ENCODE measurements around the gene SYT9. TPM values are rescaled to one million over a fixed set of nuclear protein-coding genes. Genes with fewer than 3 reads are reported as not detected.

Gene SYT9
- total RNA-seq, 1 donor from 2014 or later, result 0.16 TPM

DNA sequence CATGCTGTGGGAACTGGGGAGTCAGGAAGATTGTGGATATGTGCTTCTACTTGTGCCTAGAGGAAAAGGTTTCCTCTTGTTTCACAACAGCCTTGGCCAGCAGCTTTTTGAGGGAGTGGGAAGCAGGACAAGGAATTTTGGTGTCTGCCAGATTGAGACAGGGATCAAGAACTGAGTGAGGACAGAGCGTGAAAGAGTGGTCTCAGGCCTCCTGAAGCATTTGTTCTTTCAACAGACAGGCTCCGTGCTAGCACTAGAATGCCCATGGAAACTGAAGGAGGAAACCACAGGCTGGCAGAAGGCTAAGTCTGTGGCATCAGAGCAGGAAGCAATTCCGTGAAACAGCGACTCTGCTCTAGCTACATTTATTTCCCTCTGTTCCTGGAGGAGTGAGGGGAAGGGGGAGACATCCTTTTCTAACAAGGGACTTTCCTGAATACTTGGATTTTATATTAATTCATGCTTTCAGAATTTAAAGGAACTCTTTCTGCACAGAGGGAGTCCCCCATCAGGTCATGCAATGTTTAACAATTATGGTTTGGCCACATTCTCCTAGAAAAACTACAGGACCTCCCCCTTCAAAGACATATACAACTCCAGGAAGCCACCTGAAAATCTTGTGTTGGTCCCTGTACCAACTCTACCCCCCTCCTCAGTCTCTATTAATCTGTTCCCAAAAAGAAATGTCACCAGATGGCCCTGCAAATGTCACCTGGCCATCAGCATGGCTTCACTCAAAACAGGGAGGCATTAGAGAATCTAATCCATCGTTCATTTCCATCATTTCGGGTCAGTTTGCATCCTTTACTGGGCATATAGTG lies 96.1 kb downstream of the SYT9 start:
- Histone ChIP-seq H3K27ac (ENCODE audit: low read depth, low read length) (no peak overlapping the region), H3K36me3 (ENCODE audit: insufficient read depth, low read length) (no peaks in the 10 kb centered on the region), H3K79me2 (ENCODE audit: insufficient read depth, low read length) (no peaks in the 10 kb centered on the region), H3K4me3 (ENCODE audit: insufficient read depth, low read depth, low read length) (no peak overlapping the region), H3K4me1 (ENCODE audit: insufficient read depth, low read length) (no peaks in the 10 kb centered on the region), H3K4me2 (ENCODE audit: low read length) (no peak overlapping the region), H3K9me3 (ENCODE audit: insufficient read depth, low read depth, low read length) (no peaks in the 10 kb centered on the region), H2AFZ (ENCODE audit: low read depth, low read length) (no peak overlapping the region), H4K20me1 (ENCODE audit: insufficient read depth, low read length) (no peaks in the 10 kb centered on the region), H3K27me3 (ENCODE audit: insufficient read depth, low read length) (no peaks in the 10 kb centered on the region), H3K9ac (ENCODE audit: low read length) (no peak overlapping the region)
- DNase-seq (ENCODE audit: low read depth) (no peak), FAIRE-seq (no peak)
- no peaks in the 10 kb centered on the region for H3K9me3 Mint-ChIP-seq (ENCODE audit: unreplicated experiment)
- peaks cover 1% of the 10 kb centered on the region for H3K27me3 Mint-ChIP-seq (ENCODE audit: low read depth, unreplicated experiment)
- peaks cover 4% of the 10 kb centered on the region for H3K4me1 Mint-ChIP-seq (ENCODE audit: low read depth, unreplicated experiment)
- H3K27ac Mint-ChIP-seq (ENCODE audit: unreplicated experiment), result no peak overlapping the region
- no peaks in the 10 kb centered on the region for H3K36me3 Mint-ChIP-seq (ENCODE audit: low read depth, unreplicated experiment)
- no peak overlapping the region for H3K4me3 Mint-ChIP-seq (ENCODE audit: unreplicated experiment)
- TF ChIP-seq EZH2 (IDR thresholded peaks at IDR 0.05; ENCODE audit: insufficient read depth, low read length) (no peak), CTCF (IDR thresholded peaks at IDR 0.05; ENCODE audit: insufficient read depth, low read depth, low read length) (no peak)

DNA sequence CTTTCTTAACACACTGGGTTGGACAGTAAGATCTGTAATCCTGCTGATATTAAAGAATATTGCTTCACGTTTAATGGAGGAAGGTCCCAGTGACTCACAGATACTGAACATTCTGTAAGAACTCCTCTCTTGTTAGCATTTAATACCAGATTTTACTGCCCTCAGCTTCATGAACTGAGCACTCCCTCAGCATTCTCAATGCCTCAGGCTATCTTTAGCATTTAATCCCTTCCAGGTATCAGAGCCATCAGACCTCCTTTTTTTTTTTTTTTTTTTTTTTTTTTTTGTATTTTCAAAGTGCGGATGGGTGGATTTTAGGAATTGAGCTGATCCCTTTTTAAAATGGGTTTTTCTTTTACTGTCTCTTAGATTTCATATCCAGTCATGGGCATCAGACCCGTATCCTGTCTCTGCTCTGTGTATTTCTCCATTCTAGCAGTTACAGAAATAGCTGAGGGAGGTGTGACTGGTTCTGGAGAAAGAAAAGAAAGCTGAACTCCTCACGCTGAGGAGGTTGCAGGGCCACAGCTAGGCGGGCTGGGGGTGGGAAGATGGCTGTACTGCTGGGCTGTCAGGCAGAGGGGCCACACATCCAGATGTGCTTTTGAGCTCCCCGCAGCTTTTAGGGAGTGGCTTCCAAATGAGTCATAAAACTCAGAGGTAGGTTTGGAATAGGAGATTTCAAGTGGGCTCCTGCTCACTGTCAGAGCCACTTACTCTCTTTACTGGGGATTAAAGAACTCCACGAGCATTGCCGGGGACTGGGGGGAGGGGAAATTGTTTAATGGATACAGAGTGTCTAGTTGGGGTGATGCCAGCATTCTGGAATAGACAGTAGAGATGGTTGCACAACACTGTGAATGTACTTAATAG lies 97.0 kb downstream of the SYT9 start:
- Mint-ChIP-seq H3K27me3 (ENCODE audit: low read depth, unreplicated experiment) (peaks cover 1% of the 10 kb centered on the region), H3K4me1 (ENCODE audit: low read depth, unreplicated experiment) (peaks cover 4% of the 10 kb centered on the region), H3K4me3 (ENCODE audit: unreplicated experiment) (no peak overlapping the region), H3K9me3 (ENCODE audit: unreplicated experiment) (no peaks in the 10 kb centered on the region), H3K27ac (ENCODE audit: unreplicated experiment) (no peak overlapping the region), H3K36me3 (ENCODE audit: low read depth, unreplicated experiment) (no peaks in the 10 kb centered on the region)
- Histone ChIP-seq H3K36me3 (ENCODE audit: insufficient read depth, low read length) (no peaks in the 10 kb centered on the region), H4K20me1 (ENCODE audit: insufficient read depth, low read length) (no peaks in the 10 kb centered on the region), H2AFZ (ENCODE audit: low read depth, low read length) (no peak overlapping the region), H3K27me3 (ENCODE audit: insufficient read depth, low read length) (no peaks in the 10 kb centered on the region), H3K79me2 (ENCODE audit: insufficient read depth, low read length) (no peaks in the 10 kb centered on the region), H3K9ac (ENCODE audit: low read length) (no peak overlapping the region), H3K4me3 (ENCODE audit: insufficient read depth, low read depth, low read length) (no peak overlapping the region), H3K9me3 (ENCODE audit: insufficient read depth, low read depth, low read length) (no peaks in the 10 kb centered on the region), H3K27ac (ENCODE audit: low read depth, low read length) (no peak overlapping the region), H3K4me1 (ENCODE audit: insufficient read depth, low read length) (no peaks in the 10 kb centered on the region), H3K4me2 (ENCODE audit: low read length) (no peak overlapping the region)
- FAIRE-seq (no peak), DNase-seq (ENCODE audit: low read depth) (no peak)
- TF ChIP-seq EZH2 (IDR thresholded peaks at IDR 0.05; ENCODE audit: insufficient read depth, low read length) (no peak), CTCF (IDR thresholded peaks at IDR 0.05; ENCODE audit: insufficient read depth, low read depth, low read length) (no peak)

Measured in astrocyte (in vitro differentiated cells and primary cell).